C4-2B (cell line): ENCODE measurements around the gene CDC14A.

Source experiments
- H3K27ac ChIP-seq: fragments of 450-650 bp; 2 replicates; pipeline ENCODE4 v1.5.1; 2017
- CTCF ChIP-seq: fragments of 450-650 bp; conservative IDR thresholded peaks from 2 replicates; pipeline ENCODE4 v1.5.1; 2017; ENCODE audit warnings: mild to moderate bottlenecking
- ZFX ChIP-seq: fragments of 450-650 bp; IDR thresholded peaks from 2 replicates; pipeline ENCODE4 v1.6.1; 2017

CDC14A gene

GRCh38 chr1:100431954-100432353 lies 79.6 kb downstream of the CDC14A start:
- no peak for TF ChIP-seq CTCF
- TF ChIP-seq ZFX = no peak

GRCh38 chr1:100433563-100433962 lies 81.3 kb downstream of the CDC14A start:
- TF ChIP-seq ZFX (no peak), CTCF (no peak)
- H3K27ac ChIP-seq = no peak overlapping the region

More at GRCh38 chr1:100431954-100432353, 79.6 kb downstream of the CDC14A start:
- no peak overlapping the region for H3K27ac ChIP-seq

GRCh38 chr1:100434831-100435230 lies 82.5 kb downstream of the CDC14A start:
- TF ChIP-seq CTCF (no peak), ZFX (no peak)
- H3K27ac ChIP-seq = no peak overlapping the region

GRCh38 chr1:100438375-100438774 lies 86.1 kb downstream of the CDC14A start:
- TF ChIP-seq CTCF (no peak), ZFX (no peak)
- H3K27ac ChIP-seq = no peak overlapping the region

- no peak overlapping the region for H3K27ac ChIP-seq
- no peak for TF ChIP-seq ZFX
- no peak for TF ChIP-seq CTCF
These were observed 86.5 kb downstream of the CDC14A start for GRCh38 chr1:100438789-100439188.

GRCh38 chr1:100440075-100440809 lies 87.9 kb downstream of the CDC14A start:
- H3K27ac ChIP-seq = no peak overlapping the region
- TF ChIP-seq ZFX = no peak

- H3K27ac ChIP-seq = no peak overlapping the region
- TF ChIP-seq ZFX (no peak), CTCF (no peak)
These were observed 88.8 kb downstream of the CDC14A start for GRCh38 chr1:100441146-100441545.

- TF ChIP-seq ZFX (no peak), CTCF (no peak)
- no peak overlapping the region for H3K27ac ChIP-seq
These were observed 89.3 kb downstream of the CDC14A start for GRCh38 chr1:100441651-100442050.
